ENCODE measurements around the gene IMMP2L. TPM values are rescaled to one million over a fixed set of nuclear protein-coding genes. Genes with fewer than 3 reads are reported as not detected.

The IMMP2L gene
- total RNA-seq, 2 donors from 2014 or later = 10.5 to 17.4 TPM

GRCh38 chr7:110681941-110682340 lies 880.4 kb downstream of the IMMP2L start:
- TF ChIP-seq CTCF (IDR thresholded peaks at IDR 0.05) (no peak), POLR2A (IDR thresholded peaks at IDR 0.05) (no peak)
- no peak for DNase-seq
- 33 to 64% methylated on average over 1 of the region's 1 CpG for WGBS, 2 donors
- Histone ChIP-seq H3K36me3 (replicated peaks in 1 of 2; ENCODE audit: insufficient read depth in 1 of 2, low read depth in 2 of 2) (no peaks in the 10 kb centered on the region), H3K27ac (no peak overlapping the region), H3K4me3 (no peak overlapping the region), H3K9me3 (no peaks in the 10 kb centered on the region), H3K27me3 (no peaks in the 10 kb centered on the region), H3K4me1 (no peaks in the 10 kb centered on the region)
- intact Hi-C loops (cut with DNase I) = no loop called here
- ATAC-seq = no peak

- TF ChIP-seq POLR2A (IDR thresholded peaks at IDR 0.05) (no peak), CTCF (IDR thresholded peaks at IDR 0.05) (no peak)
- H3K9me3 ChIP-seq = no peaks in the 10 kb centered on the region
- H3K36me3 ChIP-seq (replicated peaks in 1 of 2; ENCODE audit: insufficient read depth in 1 of 2, low read depth in 2 of 2) = no peaks in the 10 kb centered on the region
- no peak for ATAC-seq
- no peaks in the 10 kb centered on the region for H3K27me3 ChIP-seq
- H3K4me3 ChIP-seq = no peak overlapping the region
- H3K27ac ChIP-seq = no peak overlapping the region
- intact Hi-C loops (cut with DNase I) = no loop called here
- 22 to 26% methylated on average over 5 of the region's 5 CpGs for WGBS, 2 donors
- DNase-seq = no peak
- no peaks in the 10 kb centered on the region for H3K4me1 ChIP-seq
Observed at GRCh38 chr7:110677405-110677804, 884.9 kb downstream of the IMMP2L start.

GRCh38 chr7:110676785-110677184 lies 885.5 kb downstream of the IMMP2L start:
- TF ChIP-seq CTCF (IDR thresholded peaks at IDR 0.05) (no peak), POLR2A (IDR thresholded peaks at IDR 0.05) (no peak)
- intact Hi-C loops (cut with DNase I) = no loop called here
- WGBS, 2 donors = 93 to 95% methylated on average over 2 of the region's 2 CpGs
- Histone ChIP-seq H3K9me3 (no peaks in the 10 kb centered on the region), H3K27me3 (no peaks in the 10 kb centered on the region), H3K4me1 (no peaks in the 10 kb centered on the region), H3K27ac (no peak overlapping the region), H3K4me3 (no peak overlapping the region), H3K36me3 (replicated peaks in 1 of 2; ENCODE audit: insufficient read depth in 1 of 2, low read depth in 2 of 2) (no peaks in the 10 kb centered on the region)
- DNase-seq (no peak), ATAC-seq (no peak)

- H3K36me3 ChIP-seq (replicated peaks in 1 of 2; ENCODE audit: insufficient read depth in 1 of 2, low read depth in 2 of 2) = no peaks in the 10 kb centered on the region
- DNase-seq (no peak), ATAC-seq (no peak)
- TF ChIP-seq POLR2A (IDR thresholded peaks at IDR 0.05) = no peak
- TF ChIP-seq CTCF (IDR thresholded peaks at IDR 0.05) = no peak
- intact Hi-C loops (cut with DNase I) = no loop called here
- H3K27ac ChIP-seq = no peak overlapping the region
- H3K4me3 ChIP-seq = no peak overlapping the region
- no peaks in the 10 kb centered on the region for H3K27me3 ChIP-seq
- H3K4me1 ChIP-seq = no peaks in the 10 kb centered on the region
- H3K9me3 ChIP-seq = no peaks in the 10 kb centered on the region
- WGBS, 2 donors = 80 to 89% methylated on average over 4 of the region's 4 CpGs
Observed at GRCh38 chr7:110675383-110676103, 886.7 kb downstream of the IMMP2L start.

- H3K27me3 ChIP-seq = no peaks in the 10 kb centered on the region
- 80 to 100% methylated on average over 1 of the region's 1 CpG for WGBS, 2 donors
- H3K9me3 ChIP-seq = no peaks in the 10 kb centered on the region
- no peak overlapping the region for H3K27ac ChIP-seq
- no peak for TF ChIP-seq CTCF (IDR thresholded peaks at IDR 0.05)
- TF ChIP-seq POLR2A (IDR thresholded peaks at IDR 0.05) = no peak
- ATAC-seq (no peak), DNase-seq (no peak)
- no peaks in the 10 kb centered on the region for H3K36me3 ChIP-seq (replicated peaks in 1 of 2; ENCODE audit: insufficient read depth in 1 of 2, low read depth in 2 of 2)
- no peak overlapping the region for H3K4me3 ChIP-seq
- H3K4me1 ChIP-seq = no peaks in the 10 kb centered on the region
- intact Hi-C loops (cut with DNase I) = no loop called here
Observed at GRCh38 chr7:110673148-110673547, 889.1 kb downstream of the IMMP2L start.

Measured in body of pancreas (tissue), 4 donors.